ENCODE data around the gene FAF1.

GRCh38 chr1:50450861-50451653, 509.0 kb downstream of the FAF1 start:
- TF ChIP-seq CTCF (conservative IDR thresholded peaks at IDR 0.05; ENCODE audit: low read length) (no peak), EZH2phosphoT487 (IDR thresholded peaks at IDR 0.05; ENCODE audit: borderline replicate concordance, low read depth, low read length) (no peak)

Data from OCI-LY7 (cell line).